Sigmoid colon (tissue), 7 donors: ENCODE results near the gene PTK7. TPM values are rescaled to one million over a fixed set of nuclear protein-coding genes. Genes with fewer than 3 reads are reported as not detected.
A peak's percentile ranks its signal among the peaks of the same experiment; 100 is the strongest.

Source experiments
- DNase-seq: peaks from one replicate; pipeline ENCODE4 v3.0.0-alpha.2; 2019
- H3K27ac ChIP-seq, 4 donors: fragments of 200-600 bp; sonication (generic); one replicate each; pipeline ENCODE4 v1.5.1; 2016 to 2019; ENCODE audit warnings: mild to moderate bottlenecking in 1 of 4
- H3K27me3 ChIP-seq, 3 donors: fragments of 200-600 bp; sonication (generic); one replicate each; pipeline ENCODE4 v1.5.1; 2019; ENCODE audit warnings: mild to moderate bottlenecking in 1 of 3
- H3K36me3 ChIP-seq, 4 donors: fragments of 200-600 bp; sonication (generic); one replicate each; pipeline ENCODE4 v1.5.1; 2016 to 2019
- H3K4me1 ChIP-seq, 4 donors: fragments of 200-600 bp; sonication (generic); one replicate each; pipeline ENCODE4 v1.5.1; 2017 to 2019
- H3K4me3 ChIP-seq, 4 donors: fragments of 200-600 bp; sonication (generic); one replicate each; pipeline ENCODE4 v1.5.1; 2017 to 2019; ENCODE audit warnings: mild to moderate bottlenecking in 2 of 4, moderate library complexity in 1 of 4
- H3K9me3 ChIP-seq, 4 donors: fragments of 200-600 bp in 3 of 4; sonication (generic) in 3 of 4; one replicate each; pipeline versions ENCODE4 v1.5.1 to v1.6.1; 2013 to 2019
- CTCF ChIP-seq, 4 experiments: fragments of 450-650 bp in 3 of 4; fragments of 200-600 bp in 1 of 4; IDR thresholded peaks; one replicate each; pipeline ENCODE4 v1.5.1; 2016 to 2019; ENCODE audit warnings: antibody characterized with exemption in 4 of 4, mild to moderate bottlenecking in 3 of 4, moderate library complexity in 2 of 4
- EP300 ChIP-seq, 4 donors: sonication (generic); formaldehyde crosslinking; IDR thresholded peaks; one replicate each; pipeline ENCODE4 v1.6.1; 2017; ENCODE audit warnings: antibody characterized with exemption in 4 of 4
- POLR2A ChIP-seq, 2 donors: fragments of 450-650 bp; IDR thresholded peaks; one replicate each; pipeline ENCODE4 v1.6.1; 2016; ENCODE audit warnings: antibody characterized with exemption in 2 of 2, mild to moderate bottlenecking in 2 of 2, moderate library complexity in 2 of 2
- POLR2AphosphoS5 ChIP-seq, 4 donors: sonication (generic); formaldehyde crosslinking; IDR thresholded peaks; one replicate each; pipeline ENCODE4 v1.6.1; 2017; ENCODE audit warnings: antibody characterized with exemption in 4 of 4
- WGBS, 2 donors: extraction: QIAGEN DNeasy Blood & Tissue Kit; methylation state at CpG; one replicate each; pipeline ENCODE4 v1.1.7; 2013; 5-methylcytosine and 5-hydroxymethylcytosine counted together
- intact Hi-C: fragments of 100-400 bp; cut with DNase I; formaldehyde crosslinking; loops from one replicate; pipeline ENCODE4 v1.15.1; 2023
- polyA plus RNA-seq, 3 donors: library from polyadenylated mRNA; stranded (reverse); fragments of 200-250 nt; gene quantifications; one replicate each; pipeline ENCODE4 v1.2.3, GENCODE V29; 2013
- total RNA-seq, 4 donors: library from RNA; depleted of rRNA; stranded (reverse); fragments of >200 nt; gene quantifications; one replicate each; pipeline ENCODE4 v1.1.0, GENCODE V29; 2016
- donor health status: healthy with polysubstance abuse.
- donor health status: Bipolar disorder and iron deficiency.
- donor health status: healthy.

The PTK7 gene
- total and polyA plus RNA-seq, 7 donors, result 1.2 to 15.6 (median 6.1) TPM

GRCh38 chr6:43150051-43150751 is 74.1 kb downstream of the PTK7 start:
- TF ChIP-seq EP300 (IDR thresholded peaks at IDR 0.05), result no peak
- TF ChIP-seq POLR2AphosphoS5 (IDR thresholded peaks at IDR 0.05), result no peak
- TF ChIP-seq CTCF (IDR thresholded peaks at IDR 0.05), result no peak
- no peak for TF ChIP-seq POLR2A (IDR thresholded peaks at IDR 0.05)
- no peak overlapping the region for H3K4me3 ChIP-seq
- no peaks in the 10 kb centered on the region for H3K27me3 ChIP-seq
- no peaks in the 10 kb centered on the region for H3K4me1 ChIP-seq
- no peaks in the 10 kb centered on the region for H3K36me3 ChIP-seq
- no peak for DNase-seq
- H3K27ac ChIP-seq, result no peak overlapping the region
- WGBS, 2 donors, result 14 to 58% methylated on average over 7 of the region's 7 CpGs
- no peaks in the 10 kb centered on the region for H3K9me3 ChIP-seq
- intact Hi-C loops, result no loop called here

GRCh38 chr6:43159599-43159998 is 83.5 kb downstream of the PTK7 start:
- no peaks in the 10 kb centered on the region for H3K4me1 ChIP-seq
- no peak for TF ChIP-seq EP300 (IDR thresholded peaks at IDR 0.05)
- TF ChIP-seq POLR2A (IDR thresholded peaks at IDR 0.05), result no peak
- TF ChIP-seq POLR2AphosphoS5 (IDR thresholded peaks at IDR 0.05), result no peak
- TF ChIP-seq CTCF (IDR thresholded peaks at IDR 0.05), result no peak
- H3K27me3 ChIP-seq, result no peaks in the 10 kb centered on the region
- no peaks in the 10 kb centered on the region for H3K36me3 ChIP-seq
- no peak overlapping the region for H3K4me3 ChIP-seq
- WGBS, 2 donors, result 95 to 97% methylated on average over 11 of the region's 11 CpGs
- no peak overlapping the region for H3K27ac ChIP-seq
- intact Hi-C loops, result no loop called here
- no peaks in the 10 kb centered on the region for H3K9me3 ChIP-seq
- no peak for DNase-seq

- Histone ChIP-seq H3K27ac (no peak overlapping the region), H3K27me3 (no peaks in the 10 kb centered on the region), H3K4me1 (no peaks in the 10 kb centered on the region), H3K36me3 (no peaks in the 10 kb centered on the region), H3K9me3 (no peaks in the 10 kb centered on the region), H3K4me3 (no peak overlapping the region)
- intact Hi-C loops, result no loop called here
- DNase-seq, result no peak
- TF ChIP-seq EP300 (IDR thresholded peaks at IDR 0.05) (no peak), CTCF (IDR thresholded peaks at IDR 0.05) (no peak), POLR2A (IDR thresholded peaks at IDR 0.05) (no peak), POLR2AphosphoS5 (IDR thresholded peaks at IDR 0.05) (no peak)
These were observed 87.8 kb downstream of the PTK7 start for GRCh38 chr6:43163899-43164298.

GRCh38 chr6:43170417-43170930 is 94.4 kb downstream of the PTK7 start:
- H3K4me3 ChIP-seq, result peak overlapping the region; percentile 88 to 98 (median 95)
- 2 to 3% methylated on average over 18 of the region's 18 CpGs for WGBS, 2 donors
- H3K27ac ChIP-seq, result peak overlapping the region; percentile 99 to 100 (median 100)
- H3K27me3 ChIP-seq, result no peaks in the 10 kb centered on the region
- peak; percentile 95 for DNase-seq
- H3K9me3 ChIP-seq, result no peaks in the 10 kb centered on the region
- intact Hi-C loops, result loop anchor here (5.0 to 10.0 kb wide), 6 partner anchors 113 to 1123 kb away; partner anchors contain the start of genes BICRAL, KLC4, LRRC73 and MRPL14
- H3K36me3 ChIP-seq, result peaks cover 1 to 7% (median 3%) of the 10 kb centered on the region in 4 donors
- no peak for TF ChIP-seq POLR2A (IDR thresholded peaks at IDR 0.05)
- TF ChIP-seq EP300 (IDR thresholded peaks at IDR 0.05), result no peak
- no peak for TF ChIP-seq POLR2AphosphoS5 (IDR thresholded peaks at IDR 0.05)
- TF ChIP-seq CTCF (IDR thresholded peaks at IDR 0.05), result no peak
- peaks cover 0 to 33% (median 29%) of the 10 kb centered on the region in 4 donors for H3K4me1 ChIP-seq
